Type B pancreatic cell (in vitro differentiated cells): Measurements from ENCODE around the gene CEP162. TPM values are rescaled to one million over a fixed set of nuclear protein-coding genes. Genes with fewer than 3 reads are reported as not detected.
A peak's percentile ranks its signal among the peaks of the same experiment; 100 is the strongest.
"Not testable (repeated sequence)": the region's sequence is repeated elsewhere in the genome, so short reads cannot be mapped to it uniquely, and the experiment has no call there.

Experiments
- DNase-seq: peaks from one replicate; pipeline ENCODE4 v3.0.0; 2021; ENCODE audit warnings: mixed read lengths; ENCODE audit not compliant: unreplicated experiment; ENCODE audit errors: extremely low spot score
- H3K27ac Mint-ChIP-seq: 2 replicates; pipeline ENCODE4 v1.8.0; 2021; ENCODE audit warnings: mild to moderate bottlenecking, mixed read lengths
- H3K27me3 Mint-ChIP-seq: 2 replicates; pipeline ENCODE4 v1.8.0; 2021; ENCODE audit warnings: mixed read lengths
- H3K36me3 Mint-ChIP-seq: 2 replicates; pipeline ENCODE4 v1.8.0; 2021; ENCODE audit warnings: mixed read lengths
- H3K4me1 Mint-ChIP-seq: one replicate; pipeline ENCODE4 v1.8.0; 2021; ENCODE audit warnings: mixed read lengths; ENCODE audit not compliant: unreplicated experiment
- H3K4me3 Mint-ChIP-seq: 2 replicates; pipeline ENCODE4 v1.8.0; 2021; ENCODE audit warnings: mild to moderate bottlenecking, mixed read lengths
- H3K9me3 Mint-ChIP-seq: 2 replicates; pipeline ENCODE4 v1.8.0; 2021; ENCODE audit warnings: mixed read lengths
- CTCF ChIP-seq: fragments of 200-600 bp; sonication (generic); conservative IDR thresholded peaks from 2 replicates; pipeline ENCODE4 v1.5.0; 2021; ENCODE audit warnings: antibody characterized with exemption, mild to moderate bottlenecking
- total RNA-seq: library from RNA; stranded (reverse); gene quantifications from 2 replicates; pipeline ENCODE4 v1.2.1, GENCODE V29; 2021; ENCODE audit warnings: low replicate concordance

CEP162 gene
- total RNA-seq, 1 donor from 2014 or later: 17.2 TPM

DNA sequence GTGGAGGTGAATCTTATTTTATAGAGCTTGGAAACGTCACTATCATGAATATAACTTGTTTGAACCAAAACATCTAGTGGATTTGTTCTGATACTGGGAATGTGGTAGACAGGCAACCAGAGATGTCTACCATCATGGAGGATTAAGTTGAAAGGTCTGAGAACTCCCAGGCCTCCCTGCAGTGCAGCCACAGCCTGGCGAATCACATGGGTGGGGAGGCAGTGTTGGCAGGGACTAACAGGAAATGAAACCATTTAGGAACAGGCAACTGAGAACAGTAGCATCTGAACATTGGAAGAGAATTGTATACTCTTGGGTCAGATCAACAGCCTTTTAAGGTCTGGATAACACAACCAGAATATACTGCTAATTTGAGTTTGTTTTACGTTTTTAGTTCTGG, 22.3 kb upstream of the CEP162 start:
- Mint-ChIP-seq H3K27me3 (peaks cover 5% of the 10 kb centered on the region), H3K36me3 (no peaks in the 10 kb centered on the region), H3K9me3 (no peaks in the 10 kb centered on the region), H3K4me1 (no peaks in the 10 kb centered on the region), H3K4me3 (no peak overlapping the region), H3K27ac (no peak overlapping the region)
- no peak for TF ChIP-seq CTCF
- no peak for DNase-seq

DNA sequence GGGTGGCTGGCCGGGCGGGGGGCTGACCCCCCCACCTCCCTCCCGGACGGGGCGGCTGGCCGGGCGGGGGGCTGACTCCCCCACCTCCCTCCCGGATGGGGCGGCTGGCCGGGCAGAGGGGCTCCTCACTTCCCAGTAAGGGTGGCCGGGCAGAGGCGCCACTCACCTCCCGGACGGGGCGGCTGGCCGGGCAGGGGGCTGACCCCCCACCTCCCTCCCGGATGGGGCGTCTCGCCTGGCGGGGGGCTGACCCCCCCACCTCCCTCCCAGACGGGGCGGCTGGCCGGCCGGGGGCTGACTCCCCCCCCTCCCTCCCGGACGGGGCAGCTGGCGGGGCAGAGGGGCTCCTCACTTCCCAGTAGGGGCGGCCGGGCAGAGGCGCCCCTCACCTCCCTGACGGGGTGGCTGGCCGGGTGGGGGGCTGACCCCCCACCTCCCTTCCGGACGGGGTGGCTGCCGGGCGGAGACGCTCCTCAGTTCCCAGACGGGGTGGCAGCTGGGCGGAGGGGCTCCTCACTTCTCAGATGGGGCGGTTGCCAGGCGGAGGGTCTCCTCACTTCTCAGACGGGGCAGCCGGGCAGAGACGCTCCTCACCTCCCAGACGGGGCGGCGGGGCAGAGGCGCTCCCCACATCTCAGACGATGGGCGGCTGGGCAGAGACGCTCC, 17.1 kb upstream of the CEP162 start:
- not testable (repeated sequence) for H3K27me3 Mint-ChIP-seq, H3K36me3 Mint-ChIP-seq, H3K4me1 Mint-ChIP-seq, H3K9me3 Mint-ChIP-seq, H3K4me3 Mint-ChIP-seq, DNase-seq, H3K27ac Mint-ChIP-seq

- Mint-ChIP-seq H3K36me3 (no peaks in the 10 kb centered on the region), H3K4me1 (no peaks in the 10 kb centered on the region)
Measured at GRCh38 chr6:84243240-84243639, 15.8 kb upstream of the CEP162 start.

DNA sequence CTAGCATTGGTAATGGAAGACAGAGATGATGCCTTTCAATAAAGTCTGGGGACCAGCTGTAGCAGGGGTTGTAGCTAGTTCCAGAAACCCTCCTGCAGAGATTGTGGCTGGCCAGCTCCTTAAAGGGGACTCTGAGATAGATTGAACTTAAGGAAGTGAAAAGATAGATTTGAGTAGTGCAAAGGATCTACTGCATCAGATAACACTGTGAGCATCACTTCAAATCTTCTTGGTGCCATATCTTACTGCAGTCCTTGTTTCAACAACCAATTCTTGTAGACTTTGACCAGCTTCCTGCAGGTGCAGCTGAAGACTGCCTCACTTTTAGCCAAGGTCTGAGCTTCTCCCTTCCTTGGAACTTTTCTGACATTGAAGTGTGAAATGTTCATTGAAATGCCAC, 14.8 kb upstream of the CEP162 start:
- H3K4me1 Mint-ChIP-seq: no peaks in the 10 kb centered on the region

More at GRCh38 chr6:84243240-84243639, 15.8 kb upstream of the CEP162 start:
- peak; percentile 45 for TF ChIP-seq CTCF
- Mint-ChIP-seq H3K27ac (no peak overlapping the region), H3K9me3 (no peaks in the 10 kb centered on the region), H3K27me3 (peaks cover 9% of the 10 kb centered on the region), H3K4me3 (no peak overlapping the region)
- DNase-seq: no peak

GRCh38 chr6:84228198-84228543, 728 bp upstream of the CEP162 start:
- Mint-ChIP-seq H3K36me3 (no peaks in the 10 kb centered on the region), H3K9me3 (no peaks in the 10 kb centered on the region), H3K27me3 (peaks cover 26% of the 10 kb centered on the region), H3K4me1 (peaks cover 11% of the 10 kb centered on the region), H3K27ac (peak overlapping the region; percentile 80), H3K4me3 (peak overlapping the region; percentile 100)
- DNase-seq: no peak
- TF ChIP-seq CTCF: peak; percentile 21

More for the DNA sequence above, 14.8 kb upstream of the CEP162 start:
- no peak for TF ChIP-seq CTCF
- peaks cover 17% of the 10 kb centered on the region for H3K27me3 Mint-ChIP-seq
- H3K36me3 Mint-ChIP-seq: no peaks in the 10 kb centered on the region
- no peak for DNase-seq
- H3K27ac Mint-ChIP-seq: no peak overlapping the region
- no peaks in the 10 kb centered on the region for H3K9me3 Mint-ChIP-seq
- no peak overlapping the region for H3K4me3 Mint-ChIP-seq

DNA sequence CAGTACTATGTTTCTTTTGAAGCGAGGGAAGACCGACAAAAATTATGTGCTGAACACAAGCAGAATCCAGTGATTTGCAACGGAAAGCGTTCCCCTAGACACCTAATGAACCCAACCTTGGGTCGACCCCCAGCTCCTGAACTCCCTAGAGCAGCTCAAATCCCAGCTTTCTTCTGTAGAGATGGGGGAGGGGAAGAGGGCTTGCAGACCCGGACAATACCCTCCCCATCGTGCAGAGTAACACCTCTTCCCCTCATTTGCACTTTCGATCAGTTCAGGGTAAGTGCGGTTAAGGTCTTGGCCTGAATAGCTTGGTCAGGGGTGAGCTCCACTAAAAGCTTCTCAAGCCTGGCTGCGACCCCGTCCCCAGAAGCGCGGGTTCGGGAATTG, 404 bp downstream of the CEP162 start:
- no peak for TF ChIP-seq CTCF
- Mint-ChIP-seq H3K27me3 (peaks cover 18% of the 10 kb centered on the region), H3K4me1 (peaks cover 11% of the 10 kb centered on the region), H3K36me3 (no peaks in the 10 kb centered on the region), H3K4me3 (peak overlapping the region; percentile 100), H3K27ac (peak overlapping the region; percentile 80), H3K9me3 (no peaks in the 10 kb centered on the region)
- DNase-seq: no peak
